SKM-1 (cell line): ENCODE measurements around the gene MPZL3.
"Not testable (repeated sequence)": the region's sequence is repeated elsewhere in the genome, so short reads cannot be mapped to it uniquely, and the experiment has no call there.

ENCODE experiments used
- DNase-seq: peaks from one replicate; lab custom pipeline; 2025; ENCODE audit not compliant: unreplicated experiment; lab: John Stamatoyannopoulos, UW

Gene MPZL3

GRCh38 chr11:118186346-118187107, 65.6 kb downstream of the MPZL3 start:
- peak; percentile 39 for DNase-seq

GRCh38 chr11:118184784-118185579, 67.2 kb downstream of the MPZL3 start:
- peak; percentile 81 for DNase-seq

- DNase-seq: not testable (repeated sequence)
Observed at GRCh38 chr11:118183691-118184090, 68.5 kb downstream of the MPZL3 start.

GRCh38 chr11:118180300-118180703, 71.9 kb downstream of the MPZL3 start:
- no peak for DNase-seq

GRCh38 chr11:118176778-118177134, 75.4 kb downstream of the MPZL3 start:
- no peak for DNase-seq
